Hepatocyte (in vitro differentiated cells): Measurements from ENCODE around the gene TBX15. TPM values are rescaled to one million over a fixed set of nuclear protein-coding genes. Genes with fewer than 3 reads are reported as not detected.

Experiments
- DNase-seq: peaks from one replicate; pipeline ENCODE4 v3.0.0-alpha.2; 2016; ENCODE audit warnings: low spot score
- H2AFZ ChIP-seq: fragments of 200-600 bp; sonication (generic); 2 replicates; pipeline ENCODE4 v1.6.0; 2016; ENCODE audit warnings: antibody characterized with exemption, mild to moderate bottlenecking
- H3K27ac ChIP-seq: fragments of 200-600 bp; sonication (generic); 2 replicates; pipeline ENCODE4 v1.5.1; 2016; ENCODE audit warnings: mild to moderate bottlenecking
- H3K27me3 ChIP-seq: fragments of 200-600 bp; sonication (generic); 2 replicates; pipeline ENCODE4 v1.6.1; 2016
- H3K36me3 ChIP-seq: fragments of 200-600 bp; sonication (generic); replicated peaks from 2 replicates; pipeline ENCODE4 v1.5.1; 2016; ENCODE audit warnings: low read depth; ENCODE audit not compliant: insufficient read depth
- H3K4me1 ChIP-seq: fragments of 200-600 bp; sonication (generic); 2 replicates; pipeline ENCODE4 v1.5.1; 2016; ENCODE audit warnings: mild to moderate bottlenecking, moderate library complexity; ENCODE audit not compliant: insufficient read depth
- H3K4me2 ChIP-seq: fragments of 200-600 bp; sonication (generic); 2 replicates; pipeline ENCODE4 v1.6.0; 2016
- H3K4me3 ChIP-seq: fragments of 200-600 bp; sonication (generic); 2 replicates; pipeline ENCODE4 v1.5.1; 2016; ENCODE audit warnings: mild to moderate bottlenecking
- H3K79me2 ChIP-seq: fragments of 200-600 bp; sonication (generic); 2 replicates; pipeline ENCODE4 v1.6.0; 2017; ENCODE audit warnings: mild to moderate bottlenecking
- H3K9me2 ChIP-seq: fragments of 200-600 bp; sonication (generic); replicated peaks from 2 replicates; pipeline ENCODE4 v1.6.0; 2017; ENCODE audit warnings: mild to moderate bottlenecking; ENCODE audit not compliant: insufficient read depth
- H3K9me3 ChIP-seq: fragments of 200-600 bp; sonication (generic); 2 replicates; pipeline ENCODE4 v1.5.1; 2016; ENCODE audit warnings: low read depth, mild to moderate bottlenecking
- H4K20me1 ChIP-seq: fragments of 200-600 bp; sonication (generic); 2 replicates; pipeline ENCODE4 v1.6.0; 2016; ENCODE audit warnings: mild to moderate bottlenecking; ENCODE audit not compliant: insufficient read depth, poor library complexity, severe bottlenecking
- EZH2 ChIP-seq: fragments of 200-600 bp; sonication (generic); IDR thresholded peaks from 2 replicates; pipeline ENCODE4 v1.6.1; 2016; ENCODE audit warnings: antibody characterized with exemption, mild to moderate bottlenecking, borderline replicate concordance
- EZH2phosphoT487 ChIP-seq: fragments of 200-600 bp; sonication (generic); IDR thresholded peaks from one replicate; pipeline ENCODE4 v1.6.1; 2018; ENCODE audit warnings: antibody characterized with exemption, mild to moderate bottlenecking, low read depth, moderate library complexity; ENCODE audit not compliant: unreplicated experiment, severe bottlenecking
- WGBS: methylation state at CpG from one replicate; pipeline ENCODE4 v1.1.6; 2016; ENCODE audit warnings: low lambda C conversion rate; ENCODE audit errors: missing lambda C conversion rate; 5-methylcytosine and 5-hydroxymethylcytosine counted together
- polyA plus RNA-seq: library from polyadenylated mRNA; unstranded; fragments of >200 nt; fragmentation: Nextera tagmentation; extraction: Ambion mirVana; gene quantifications from 2 replicates; pipeline ENCODE4 v1.2.1, GENCODE V29; 2016
- total RNA-seq: library from RNA; depleted of rRNA; stranded (reverse); fragments of >200 nt; gene quantifications from 2 replicates; pipeline ENCODE4 v1.2.3, GENCODE V29; 2014
- TF ChIP-seq, protein P1 (sequence below): fragments of 200-600 bp; sonication (generic); IDR thresholded peaks from 2 replicates; pipeline ENCODE4 v1.5.1; 2016; ENCODE audit warnings: antibody characterized with exemption, mild to moderate bottlenecking; ENCODE audit not compliant: poor library complexity

Gene TBX15
- total and polyA plus RNA-seq, 2 experiments from 2014 or later: 1.6 to 3.8 TPM

DNA sequence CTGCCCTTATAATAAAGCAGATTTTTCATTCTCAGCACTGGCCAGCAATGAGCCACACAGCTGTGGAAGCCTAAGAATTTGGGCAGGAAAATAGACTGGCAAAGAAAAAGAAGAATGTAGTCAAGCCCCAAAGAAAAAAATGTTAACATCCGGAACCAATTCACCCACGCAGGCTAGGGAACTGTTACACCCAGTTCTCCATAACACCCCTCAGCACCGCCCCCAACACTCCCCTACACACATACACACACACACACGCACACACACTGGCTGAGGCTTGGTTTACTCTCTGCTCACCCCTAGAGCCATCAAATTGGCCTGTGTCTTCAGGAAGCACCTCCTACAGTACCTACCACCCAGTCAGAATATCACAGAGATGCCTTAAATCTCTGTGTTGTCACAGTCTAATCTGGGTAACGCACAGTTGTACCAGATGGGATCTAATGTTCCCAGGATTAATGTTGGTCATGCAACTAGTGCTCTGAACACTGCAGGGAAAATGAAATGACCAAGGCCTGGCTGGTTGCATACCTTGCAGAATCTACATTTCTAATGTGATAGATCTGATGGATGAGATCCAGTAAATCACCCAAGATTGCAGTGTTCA is 14.5 kb downstream of the TBX15 start:
- H3K4me3 ChIP-seq: no peak overlapping the region
- no peaks in the 10 kb centered on the region for H3K79me2 ChIP-seq
- H3K4me1 ChIP-seq: no peaks in the 10 kb centered on the region
- H2AFZ ChIP-seq: no peak overlapping the region
- WGBS: 80% methylated on average over 5 of the region's 5 CpGs
- H3K9me2 ChIP-seq: no peaks in the 10 kb centered on the region
- H3K27ac ChIP-seq: no peak overlapping the region
- no peaks in the 10 kb centered on the region for H3K36me3 ChIP-seq
- H3K4me2 ChIP-seq: no peak overlapping the region
- peaks cover 52% of the 10 kb centered on the region for H3K27me3 ChIP-seq
- no peaks in the 10 kb centered on the region for H4K20me1 ChIP-seq
- no peaks in the 10 kb centered on the region for H3K9me3 ChIP-seq
- DNase-seq: no peak
- TF ChIP-seq, protein P1, sequence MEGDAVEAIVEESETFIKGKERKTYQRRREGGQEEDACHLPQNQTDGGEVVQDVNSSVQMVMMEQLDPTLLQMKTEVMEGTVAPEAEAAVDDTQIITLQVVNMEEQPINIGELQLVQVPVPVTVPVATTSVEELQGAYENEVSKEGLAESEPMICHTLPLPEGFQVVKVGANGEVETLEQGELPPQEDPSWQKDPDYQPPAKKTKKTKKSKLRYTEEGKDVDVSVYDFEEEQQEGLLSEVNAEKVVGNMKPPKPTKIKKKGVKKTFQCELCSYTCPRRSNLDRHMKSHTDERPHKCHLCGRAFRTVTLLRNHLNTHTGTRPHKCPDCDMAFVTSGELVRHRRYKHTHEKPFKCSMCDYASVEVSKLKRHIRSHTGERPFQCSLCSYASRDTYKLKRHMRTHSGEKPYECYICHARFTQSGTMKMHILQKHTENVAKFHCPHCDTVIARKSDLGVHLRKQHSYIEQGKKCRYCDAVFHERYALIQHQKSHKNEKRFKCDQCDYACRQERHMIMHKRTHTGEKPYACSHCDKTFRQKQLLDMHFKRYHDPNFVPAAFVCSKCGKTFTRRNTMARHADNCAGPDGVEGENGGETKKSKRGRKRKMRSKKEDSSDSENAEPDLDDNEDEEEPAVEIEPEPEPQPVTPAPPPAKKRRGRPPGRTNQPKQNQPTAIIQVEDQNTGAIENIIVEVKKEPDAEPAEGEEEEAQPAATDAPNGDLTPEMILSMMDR: no peak
- TF ChIP-seq EZH2phosphoT487 (no peak), EZH2 (no peak)

- H3K4me2 ChIP-seq: no peak overlapping the region
- no peak for DNase-seq
- 90% methylated on average over 1 of the region's 1 CpG for WGBS
- H3K4me3 ChIP-seq: no peak overlapping the region
- no peaks in the 10 kb centered on the region for H4K20me1 ChIP-seq
- no peak overlapping the region for H2AFZ ChIP-seq
- peaks cover 47% of the 10 kb centered on the region for H3K27me3 ChIP-seq
- no peaks in the 10 kb centered on the region for H3K79me2 ChIP-seq
- H3K27ac ChIP-seq: no peak overlapping the region
- H3K4me1 ChIP-seq: no peaks in the 10 kb centered on the region
- TF ChIP-seq, protein P1: no peak
- TF ChIP-seq EZH2 (no peak), EZH2phosphoT487 (no peak)
- H3K9me3 ChIP-seq: no peaks in the 10 kb centered on the region
- H3K9me2 ChIP-seq: no peaks in the 10 kb centered on the region
- H3K36me3 ChIP-seq: no peaks in the 10 kb centered on the region
These were observed 15.1 kb downstream of the TBX15 start for GRCh38 chr1:118973032-118973431.

DNA sequence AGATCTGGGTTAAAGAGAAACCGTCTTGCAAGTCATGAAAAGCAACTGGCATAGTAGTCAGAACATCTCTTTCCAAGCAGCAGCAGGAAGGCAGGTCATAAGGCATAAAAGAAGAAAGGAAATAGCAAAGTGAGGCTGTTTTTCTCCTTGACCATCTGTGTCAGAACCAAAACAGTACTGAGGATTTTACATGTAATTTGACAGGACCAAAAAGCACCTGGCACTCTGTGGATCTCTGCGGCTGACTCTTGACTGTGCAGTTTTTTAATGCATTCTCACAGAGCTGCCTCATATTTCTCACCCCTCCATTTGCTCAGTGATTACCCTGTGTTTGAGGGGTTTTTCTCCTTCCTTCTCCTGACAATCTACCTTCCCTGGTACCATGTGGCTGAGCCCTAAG is 17.7 kb downstream of the TBX15 start:
- no peaks in the 10 kb centered on the region for H3K9me3 ChIP-seq
- no peak overlapping the region for H2AFZ ChIP-seq
- no peak overlapping the region for H3K4me2 ChIP-seq
- no peak overlapping the region for H3K4me3 ChIP-seq
- no peaks in the 10 kb centered on the region for H4K20me1 ChIP-seq
- no peaks in the 10 kb centered on the region for H3K9me2 ChIP-seq
- TF ChIP-seq EZH2: no peak
- TF ChIP-seq, protein P1: no peak
- no peak for TF ChIP-seq EZH2phosphoT487
- no peaks in the 10 kb centered on the region for H3K4me1 ChIP-seq
- no peak for DNase-seq
- 88% methylated on average over 2 of the region's 2 CpGs for WGBS
- H3K27me3 ChIP-seq: peaks cover 22% of the 10 kb centered on the region
- no peaks in the 10 kb centered on the region for H3K36me3 ChIP-seq
- no peaks in the 10 kb centered on the region for H3K79me2 ChIP-seq
- H3K27ac ChIP-seq: no peak overlapping the region
